BLaER1 (cell line): ENCODE data around the gene RAPSN.

ENCODE experiments used
- H3K27ac ChIP-seq: shearing (Covaris generic); formaldehyde crosslinking; 2 replicates; pipeline ENCODE4 v1.8.1; 2022
- H3K27me3 ChIP-seq: shearing (Covaris generic); formaldehyde crosslinking; 2 replicates; pipeline ENCODE4 v1.8.1; 2022
- H3K36me3 ChIP-seq: shearing (Covaris generic); formaldehyde crosslinking; 2 replicates; pipeline ENCODE4 v1.8.1; 2022
- H3K4me1 ChIP-seq: shearing (Covaris generic); formaldehyde crosslinking; 2 replicates; pipeline ENCODE4 v1.8.1; 2022
- H3K4me2 ChIP-seq: shearing (Covaris generic); formaldehyde crosslinking; 2 replicates; pipeline ENCODE4 v1.8.1; 2022
- H3K4me3 ChIP-seq: shearing (Covaris generic); formaldehyde crosslinking; 2 replicates; pipeline ENCODE4 v1.8.1; 2022
- H3K9ac ChIP-seq: shearing (Covaris generic); formaldehyde crosslinking; 2 replicates; pipeline ENCODE4 v1.8.1; 2022
- H3K9me3 ChIP-seq: shearing (Covaris generic); formaldehyde crosslinking; 2 replicates; pipeline ENCODE4 v1.8.1; 2022
- H4K20me1 ChIP-seq: shearing (Covaris generic); formaldehyde crosslinking; 2 replicates; pipeline ENCODE4 v1.8.1; 2022
- Cebpa-rat ChIP-seq: shearing (Covaris generic); IDR thresholded peaks from 2 replicates; pipeline ENCODE4 v1.8.1; 2022

RAPSN gene

DNA sequence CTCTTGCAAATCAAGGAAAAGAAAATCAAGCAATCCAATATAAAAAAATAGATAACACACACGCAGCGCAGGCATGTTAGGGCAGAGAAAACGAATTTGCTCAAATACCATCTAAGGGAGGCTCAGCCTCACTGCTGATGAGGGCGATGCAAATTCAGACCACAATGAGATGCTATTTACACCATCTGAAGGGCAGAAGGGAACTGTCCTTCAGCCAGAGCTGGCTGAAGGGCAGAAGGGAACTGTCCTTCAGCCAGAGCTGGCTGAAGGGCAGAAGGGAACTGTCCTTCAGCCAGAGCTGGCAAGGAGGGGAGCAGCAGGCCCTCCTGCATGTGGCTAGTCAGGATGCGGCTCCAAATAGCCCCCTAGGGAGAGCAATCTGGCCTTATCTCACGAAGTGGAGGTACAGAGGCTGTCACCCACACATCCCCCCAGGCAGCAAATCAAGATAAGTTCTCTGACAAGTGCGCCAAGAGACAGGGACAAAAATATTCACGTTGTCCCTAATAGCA is 48.1 kb downstream of the RAPSN start:
- H3K27ac ChIP-seq: peak overlapping the region; percentile 90
- no peak for TF ChIP-seq Cebpa-rat
- H4K20me1 ChIP-seq: no peaks in the 10 kb centered on the region
- no peaks in the 10 kb centered on the region for H3K27me3 ChIP-seq
- H3K4me1 ChIP-seq: peaks cover 88% of the 10 kb centered on the region
- no peaks in the 10 kb centered on the region for H3K36me3 ChIP-seq
- no peaks in the 10 kb centered on the region for H3K9me3 ChIP-seq
- peak overlapping the region; percentile 97 for H3K4me2 ChIP-seq
- H3K4me3 ChIP-seq: peak overlapping the region; percentile 62
- peak overlapping the region; percentile 77 for H3K9ac ChIP-seq

DNA sequence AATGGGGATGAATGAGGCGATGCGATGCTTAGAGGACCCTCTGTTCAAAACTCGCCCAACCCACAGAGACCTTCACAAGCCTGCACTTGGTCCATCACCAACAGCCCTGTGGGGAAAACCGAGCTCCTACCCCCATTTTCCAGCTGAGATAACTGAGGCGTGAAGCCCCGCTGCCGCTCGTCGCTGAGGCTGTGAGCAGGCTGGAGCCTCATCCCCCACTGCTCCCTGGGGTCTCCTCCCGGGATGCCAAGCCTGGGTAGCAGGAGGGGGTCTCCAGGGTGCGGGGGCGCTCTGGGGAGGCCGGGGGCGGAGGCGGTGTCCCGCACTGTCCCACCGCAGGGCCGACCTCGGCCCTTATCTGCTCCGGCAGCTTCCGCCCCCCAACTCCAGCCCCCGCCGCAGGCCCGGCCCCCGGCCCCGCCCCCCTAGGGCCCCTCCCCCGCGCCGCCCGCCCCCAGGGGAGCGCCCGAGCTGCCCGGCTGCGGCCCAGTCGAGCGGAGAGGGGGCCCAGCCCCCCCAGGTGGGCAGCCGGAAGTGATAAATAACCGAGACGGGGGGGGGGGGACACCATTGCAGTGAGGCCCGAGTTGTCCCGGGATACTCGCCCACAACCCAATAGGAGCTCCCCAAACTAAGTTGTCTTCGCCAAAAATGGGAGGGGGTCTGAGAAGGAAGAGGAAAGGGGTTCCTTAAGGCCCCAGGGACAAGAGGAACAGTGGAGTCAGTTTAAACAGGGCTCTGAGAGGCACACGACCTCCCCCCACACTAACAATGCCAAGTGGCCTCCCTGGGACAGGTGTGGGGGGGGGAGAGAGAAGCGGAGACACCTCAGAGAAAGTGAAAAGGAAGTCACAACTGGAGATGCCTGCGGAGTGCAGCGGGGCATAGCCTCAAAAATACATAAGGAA is 48.8 kb downstream of the RAPSN start:
- H3K27me3 ChIP-seq: no peaks in the 10 kb centered on the region
- peak overlapping the region; percentile 62 for H3K4me3 ChIP-seq
- H3K9me3 ChIP-seq: no peaks in the 10 kb centered on the region
- peaks cover 95% of the 10 kb centered on the region for H3K4me1 ChIP-seq
- no peaks in the 10 kb centered on the region for H4K20me1 ChIP-seq
- no peaks in the 10 kb centered on the region for H3K36me3 ChIP-seq
- TF ChIP-seq Cebpa-rat: no peak
- H3K27ac ChIP-seq: peak overlapping the region; percentile 90
- peak overlapping the region; percentile 77 for H3K9ac ChIP-seq
- peak overlapping the region; percentile 97 for H3K4me2 ChIP-seq

GRCh38 chr11:47398551-47398950 is 50.4 kb downstream of the RAPSN start:
- H3K9ac ChIP-seq: peak overlapping the region; percentile 57
- H4K20me1 ChIP-seq: no peaks in the 10 kb centered on the region
- H3K27ac ChIP-seq: peak overlapping the region; percentile 83
- H3K4me1 ChIP-seq: peaks cover 96% of the 10 kb centered on the region
- H3K9me3 ChIP-seq: no peaks in the 10 kb centered on the region
- TF ChIP-seq Cebpa-rat: no peak
- no peaks in the 10 kb centered on the region for H3K27me3 ChIP-seq
- H3K36me3 ChIP-seq: no peaks in the 10 kb centered on the region
- no peak overlapping the region for H3K4me3 ChIP-seq
- peak overlapping the region; percentile 91 for H3K4me2 ChIP-seq

GRCh38 chr11:47398011-47398410 is 50.9 kb downstream of the RAPSN start:
- H3K36me3 ChIP-seq: no peaks in the 10 kb centered on the region
- peaks cover 96% of the 10 kb centered on the region for H3K4me1 ChIP-seq
- H3K4me3 ChIP-seq: no peak overlapping the region
- H4K20me1 ChIP-seq: no peaks in the 10 kb centered on the region
- no peak for TF ChIP-seq Cebpa-rat
- peak overlapping the region; percentile 91 for H3K4me2 ChIP-seq
- H3K27me3 ChIP-seq: no peaks in the 10 kb centered on the region
- H3K9me3 ChIP-seq: no peaks in the 10 kb centered on the region
- peak overlapping the region; percentile 83 for H3K27ac ChIP-seq
- H3K9ac ChIP-seq: peak overlapping the region; percentile 57; the same call in 1 of the 2 replicates

- Histone ChIP-seq H3K9ac (peak overlapping the region; percentile 94), H4K20me1 (no peaks in the 10 kb centered on the region), H3K27ac (peak overlapping the region; percentile 100), H3K27me3 (no peaks in the 10 kb centered on the region), H3K36me3 (no peaks in the 10 kb centered on the region), H3K9me3 (no peaks in the 10 kb centered on the region), H3K4me1 (peaks cover 97% of the 10 kb centered on the region), H3K4me2 (peak overlapping the region; percentile 91), H3K4me3 (no peak overlapping the region; the same call in 1 of the 2 replicates)
- no peak for TF ChIP-seq Cebpa-rat
Measured at GRCh38 chr11:47396049-47396320, 53.0 kb downstream of the RAPSN start.

DNA sequence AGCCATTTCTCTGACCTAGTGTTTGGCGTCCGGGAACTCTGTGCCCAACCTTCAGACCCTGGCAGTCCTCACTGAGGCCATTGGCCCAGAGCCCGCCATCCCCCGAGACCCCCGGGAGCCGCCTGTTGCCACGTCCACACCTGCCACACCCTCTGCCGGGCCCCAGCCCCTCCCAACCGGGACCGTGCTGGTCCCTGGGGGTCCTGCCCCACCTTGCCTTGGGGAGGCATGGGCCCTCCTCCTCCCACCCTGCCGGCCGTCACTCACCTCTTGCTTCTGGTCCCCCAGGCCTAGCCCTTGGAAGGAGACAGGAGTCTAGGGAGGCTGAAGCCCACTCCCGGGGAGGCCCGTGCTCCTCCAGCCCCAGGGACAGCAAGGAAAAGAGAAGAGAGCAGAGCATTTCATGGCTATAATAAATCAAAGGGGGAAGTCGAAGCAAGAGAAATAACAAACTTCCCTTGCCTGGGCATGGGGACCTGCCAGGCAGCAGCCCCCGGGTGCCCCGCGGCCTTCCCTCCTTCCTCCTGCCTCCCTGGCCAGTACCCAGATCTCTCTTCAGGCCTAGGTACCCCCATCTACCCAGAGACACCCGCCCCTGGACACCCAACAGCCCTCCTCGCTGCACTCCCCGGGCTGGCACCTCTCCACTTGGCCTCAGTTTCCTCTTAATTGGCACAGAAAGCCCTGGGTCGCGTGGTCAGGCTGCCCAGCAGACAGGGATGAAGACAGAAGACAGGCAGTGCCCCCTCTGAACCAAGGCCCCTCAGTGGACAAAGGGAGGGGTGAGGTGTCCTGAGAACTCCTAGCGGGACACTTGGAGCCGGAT is 53.5 kb downstream of the RAPSN start:
- no peak for TF ChIP-seq Cebpa-rat
- Histone ChIP-seq H3K4me2 (peak overlapping the region; percentile 91), H4K20me1 (no peaks in the 10 kb centered on the region), H3K27me3 (no peaks in the 10 kb centered on the region), H3K9me3 (no peaks in the 10 kb centered on the region), H3K9ac (peak overlapping the region; percentile 94), H3K27ac (peak overlapping the region; percentile 100), H3K36me3 (no peaks in the 10 kb centered on the region), H3K4me1 (peaks cover 95% of the 10 kb centered on the region), H3K4me3 (peak overlapping the region; percentile 59)

- H3K4me1 ChIP-seq: peaks cover 97% of the 10 kb centered on the region
- peak overlapping the region; percentile 59 for H3K4me3 ChIP-seq
- no peaks in the 10 kb centered on the region for H3K27me3 ChIP-seq
- peak overlapping the region; percentile 91 for H3K4me2 ChIP-seq
- no peaks in the 10 kb centered on the region for H4K20me1 ChIP-seq
- TF ChIP-seq Cebpa-rat: peak; percentile 96
- no peaks in the 10 kb centered on the region for H3K9me3 ChIP-seq
- peak overlapping the region; percentile 94 for H3K9ac ChIP-seq
- H3K36me3 ChIP-seq: no peaks in the 10 kb centered on the region
- H3K27ac ChIP-seq: peak overlapping the region; percentile 100
Measured at GRCh38 chr11:47394322-47395222, 54.4 kb downstream of the RAPSN start.

DNA sequence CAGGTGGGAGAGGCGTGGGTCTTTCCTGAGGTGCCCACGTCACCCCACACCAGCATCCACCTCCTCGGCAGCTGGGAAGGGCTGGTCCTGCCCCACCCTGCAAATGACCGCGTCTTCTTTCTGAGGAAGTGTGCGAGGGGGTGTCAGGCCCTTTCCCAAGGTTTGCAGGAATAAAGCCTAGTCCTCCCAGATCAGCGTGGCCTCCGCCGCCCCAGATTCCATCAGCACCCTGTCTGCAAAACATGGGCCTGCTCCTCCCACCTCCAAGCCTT is 55.0 kb downstream of the RAPSN start:
- no peaks in the 10 kb centered on the region for H3K9me3 ChIP-seq
- H3K9ac ChIP-seq: peak overlapping the region; percentile 94
- peak overlapping the region; percentile 59; the same call in 1 of the 2 replicates for H3K4me3 ChIP-seq
- H3K36me3 ChIP-seq: no peaks in the 10 kb centered on the region
- H3K4me2 ChIP-seq: peak overlapping the region; percentile 91
- H3K27me3 ChIP-seq: no peaks in the 10 kb centered on the region
- no peaks in the 10 kb centered on the region for H4K20me1 ChIP-seq
- peak overlapping the region; percentile 100 for H3K27ac ChIP-seq
- TF ChIP-seq Cebpa-rat: no peak
- peaks cover 97% of the 10 kb centered on the region for H3K4me1 ChIP-seq
